GM12801 (cell line): ENCODE results near the gene ALK.

Experiments used
- CTCF ChIP-seq: IDR thresholded peaks from one replicate; pipeline ENCODE4 v1.5.1; 2011; ENCODE audit warnings: control low read depth; ENCODE audit not compliant: insufficient read length; ENCODE audit errors: extremely low read depth

ALK gene

GRCh38 chr2:29489568-29489967 lies 431.8 kb downstream of the ALK start:
- TF ChIP-seq CTCF = no peak

DNA sequence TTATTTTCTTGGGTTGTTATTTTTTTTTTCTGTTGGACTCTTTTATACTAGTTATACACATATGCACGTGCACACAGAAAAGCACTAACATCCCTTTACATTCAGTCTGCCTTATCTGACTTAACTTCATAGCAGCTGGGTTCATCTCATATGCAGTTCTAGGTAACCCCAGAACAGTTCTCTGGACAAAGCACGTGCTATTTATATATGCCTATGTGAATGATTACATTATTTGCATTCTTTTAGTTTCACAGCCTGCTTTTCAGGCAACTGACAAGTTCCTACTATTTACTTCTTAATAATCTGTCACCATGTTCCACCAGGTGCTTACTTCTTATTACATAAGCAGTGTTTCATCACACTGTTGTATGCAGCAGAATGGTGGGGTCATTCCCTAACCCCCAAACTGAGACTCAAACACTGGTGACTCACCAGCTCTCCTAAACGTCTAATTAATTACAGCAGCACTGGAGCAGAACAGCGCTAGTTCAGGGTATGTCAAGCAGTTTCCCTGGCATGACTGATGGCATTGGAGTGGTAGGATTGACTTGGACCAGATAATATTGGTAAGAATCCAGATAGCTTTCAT lies 433.3 kb downstream of the ALK start:
- TF ChIP-seq CTCF = no peak

DNA sequence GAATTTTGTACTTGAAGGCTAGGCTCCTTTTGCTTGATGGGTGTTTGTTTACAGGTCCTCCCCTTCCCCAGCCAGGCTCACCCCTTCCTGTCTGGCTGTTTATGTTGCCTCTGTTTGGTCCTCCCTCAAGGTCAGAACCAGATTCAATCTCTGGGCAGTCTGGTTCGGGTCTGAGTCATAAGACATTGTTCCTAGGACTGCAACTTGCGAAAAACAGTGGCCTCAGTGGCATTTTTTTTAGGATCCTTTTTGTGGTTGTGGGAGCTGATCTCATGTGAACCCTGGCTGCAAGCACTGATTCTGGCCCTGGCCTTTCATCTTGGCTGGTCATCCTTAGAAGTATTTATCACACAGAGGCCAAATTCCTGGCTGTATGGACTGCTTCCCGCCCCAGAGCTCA lies 435.8 kb downstream of the ALK start:
- TF ChIP-seq CTCF = no peak

- no peak for TF ChIP-seq CTCF
Measured at GRCh38 chr2:29485117-29485516, 436.3 kb downstream of the ALK start.

DNA sequence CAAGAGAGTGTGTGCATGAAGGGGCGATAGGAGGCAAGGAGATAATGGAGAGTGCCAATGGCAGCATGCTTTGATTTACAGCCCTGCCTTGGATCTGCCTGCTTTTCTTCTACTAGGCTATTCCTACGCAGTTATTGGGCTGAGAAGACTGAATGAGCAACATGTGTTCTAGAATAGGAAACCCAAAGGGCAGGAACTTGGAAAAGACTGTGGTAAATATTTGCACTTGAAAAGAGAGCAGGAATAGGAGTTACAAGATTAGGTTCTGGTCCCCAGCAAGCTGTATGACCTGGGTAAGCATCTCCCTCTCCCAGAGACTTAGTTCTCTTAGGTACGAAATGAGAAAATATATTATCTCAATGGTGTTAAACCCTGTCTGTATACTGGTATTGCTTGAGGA lies 438.5 kb downstream of the ALK start:
- no peak for TF ChIP-seq CTCF

DNA sequence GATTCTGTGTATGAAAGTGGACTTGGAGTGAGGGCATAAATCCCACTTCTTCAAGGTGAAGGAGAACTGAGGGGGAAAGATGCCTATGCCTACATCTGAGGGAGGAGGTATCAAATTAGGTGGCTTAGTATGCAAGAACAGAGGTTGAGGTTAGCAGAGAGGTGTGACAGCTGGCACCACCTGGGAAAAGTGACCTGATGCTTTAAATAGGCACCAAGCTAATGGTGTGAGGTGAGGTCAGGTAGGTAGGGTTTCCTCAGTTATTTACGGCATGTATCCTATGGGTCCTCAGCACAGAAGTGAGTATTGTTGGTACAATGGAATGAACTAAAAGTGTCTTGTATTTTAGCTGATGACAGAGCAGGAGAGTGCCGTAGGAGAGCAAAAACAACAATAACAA lies 439.0 kb downstream of the ALK start:
- no peak for TF ChIP-seq CTCF

DNA sequence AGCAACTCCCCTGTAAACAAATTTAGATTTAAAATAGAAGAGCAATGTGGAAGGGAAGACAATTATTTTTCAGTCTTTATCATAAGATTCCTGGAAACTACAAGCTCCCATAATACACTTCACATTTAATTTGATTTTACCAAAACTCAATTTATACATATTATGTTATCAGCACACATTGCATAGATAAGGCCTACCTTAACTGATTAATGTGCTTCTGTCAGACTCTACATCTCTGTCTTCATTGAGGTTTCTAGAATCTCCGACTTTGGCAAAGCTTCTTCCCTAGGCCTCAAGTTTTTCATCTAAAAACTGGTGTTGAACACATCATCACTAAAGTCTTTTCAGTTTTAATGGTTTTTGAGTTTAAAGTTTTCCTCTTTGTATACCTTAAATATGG lies 440.1 kb downstream of the ALK start:
- TF ChIP-seq CTCF = no peak

GRCh38 chr2:29480426-29480825 lies 441.0 kb downstream of the ALK start:
- TF ChIP-seq CTCF = no peak
